ENCODE measurements around the gene GYG2.
"Not testable (repeated sequence)": the region's sequence is repeated elsewhere in the genome, so short reads cannot be mapped to it uniquely, and the experiment has no call there.

GYG2 gene

DNA sequence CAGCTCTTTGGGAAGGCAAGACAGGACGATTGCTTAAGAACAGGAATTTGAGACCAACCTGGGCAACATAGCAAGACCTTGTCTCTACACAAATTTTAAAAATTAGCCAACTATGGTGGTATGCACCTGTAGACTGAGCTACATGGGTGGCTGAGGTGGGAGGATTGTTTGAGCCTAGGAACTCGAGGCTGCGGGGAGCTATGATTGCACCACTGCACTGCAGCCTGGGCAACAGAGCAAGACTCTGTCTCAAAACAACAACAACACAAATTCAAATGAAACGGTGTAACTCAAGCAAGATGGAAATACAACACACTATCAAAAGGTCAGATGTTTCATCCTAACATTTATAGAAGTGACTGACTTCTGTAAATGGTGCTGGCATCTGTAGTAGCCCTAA is 39.8 kb upstream of the GYG2 start:
- no peak for TF ChIP-seq ZFX (IDR thresholded peaks at IDR 0.05)
- TF ChIP-seq, protein P1, sequence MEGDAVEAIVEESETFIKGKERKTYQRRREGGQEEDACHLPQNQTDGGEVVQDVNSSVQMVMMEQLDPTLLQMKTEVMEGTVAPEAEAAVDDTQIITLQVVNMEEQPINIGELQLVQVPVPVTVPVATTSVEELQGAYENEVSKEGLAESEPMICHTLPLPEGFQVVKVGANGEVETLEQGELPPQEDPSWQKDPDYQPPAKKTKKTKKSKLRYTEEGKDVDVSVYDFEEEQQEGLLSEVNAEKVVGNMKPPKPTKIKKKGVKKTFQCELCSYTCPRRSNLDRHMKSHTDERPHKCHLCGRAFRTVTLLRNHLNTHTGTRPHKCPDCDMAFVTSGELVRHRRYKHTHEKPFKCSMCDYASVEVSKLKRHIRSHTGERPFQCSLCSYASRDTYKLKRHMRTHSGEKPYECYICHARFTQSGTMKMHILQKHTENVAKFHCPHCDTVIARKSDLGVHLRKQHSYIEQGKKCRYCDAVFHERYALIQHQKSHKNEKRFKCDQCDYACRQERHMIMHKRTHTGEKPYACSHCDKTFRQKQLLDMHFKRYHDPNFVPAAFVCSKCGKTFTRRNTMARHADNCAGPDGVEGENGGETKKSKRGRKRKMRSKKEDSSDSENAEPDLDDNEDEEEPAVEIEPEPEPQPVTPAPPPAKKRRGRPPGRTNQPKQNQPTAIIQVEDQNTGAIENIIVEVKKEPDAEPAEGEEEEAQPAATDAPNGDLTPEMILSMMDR (conservative IDR thresholded peaks at IDR 0.05) = no peak

DNA sequence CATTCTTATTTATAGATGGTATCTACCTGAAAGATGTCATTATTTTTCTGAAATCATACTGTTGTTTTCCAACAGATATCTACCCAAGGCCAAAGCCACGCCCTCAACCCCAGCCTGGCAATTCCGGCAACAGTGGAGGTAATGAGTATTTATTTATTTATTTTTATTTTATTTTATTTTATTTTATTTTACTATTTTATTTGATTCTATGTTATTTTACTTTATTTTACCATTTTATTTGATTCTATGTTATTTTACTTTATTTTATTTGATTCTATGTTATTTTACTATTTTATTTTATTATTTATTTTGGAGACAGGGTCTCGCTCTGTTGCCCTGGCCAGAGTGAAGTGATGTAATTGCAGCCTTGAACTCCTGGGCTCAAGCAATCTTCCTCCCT is 39.2 kb upstream of the GYG2 start:
- TF ChIP-seq, protein P1 (conservative IDR thresholded peaks at IDR 0.05) = no peak
- TF ChIP-seq ZFX (IDR thresholded peaks at IDR 0.05) = no peak
- no peak overlapping the region for H3K27ac ChIP-seq

More for the DNA sequence above, 39.8 kb upstream of the GYG2 start:
- H3K27ac ChIP-seq = no peak overlapping the region

DNA sequence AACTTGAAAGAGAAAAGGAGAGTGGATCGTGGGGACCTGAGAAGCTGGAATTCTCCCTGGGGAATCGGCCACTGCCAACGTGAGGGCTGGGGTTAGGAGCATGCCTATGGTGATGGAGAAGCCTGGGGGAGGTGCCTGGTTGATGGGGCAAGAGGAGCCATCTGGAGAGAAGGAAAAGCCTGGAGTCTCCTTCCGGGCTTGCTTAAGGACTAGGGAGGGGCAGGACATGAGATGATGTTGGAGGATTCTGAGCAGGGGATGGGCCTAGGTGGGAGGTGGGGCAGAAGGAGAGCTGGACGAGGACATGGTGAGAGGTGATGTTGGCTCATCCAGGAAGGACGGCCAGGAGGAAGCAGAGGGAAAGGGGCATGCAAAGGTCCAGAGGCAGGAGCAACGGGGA is 35.0 kb upstream of the GYG2 start:
- H3K27ac ChIP-seq = no peak overlapping the region
- TF ChIP-seq ZFX (IDR thresholded peaks at IDR 0.05) = no peak
- TF ChIP-seq, protein P1 (conservative IDR thresholded peaks at IDR 0.05) = no peak

DNA sequence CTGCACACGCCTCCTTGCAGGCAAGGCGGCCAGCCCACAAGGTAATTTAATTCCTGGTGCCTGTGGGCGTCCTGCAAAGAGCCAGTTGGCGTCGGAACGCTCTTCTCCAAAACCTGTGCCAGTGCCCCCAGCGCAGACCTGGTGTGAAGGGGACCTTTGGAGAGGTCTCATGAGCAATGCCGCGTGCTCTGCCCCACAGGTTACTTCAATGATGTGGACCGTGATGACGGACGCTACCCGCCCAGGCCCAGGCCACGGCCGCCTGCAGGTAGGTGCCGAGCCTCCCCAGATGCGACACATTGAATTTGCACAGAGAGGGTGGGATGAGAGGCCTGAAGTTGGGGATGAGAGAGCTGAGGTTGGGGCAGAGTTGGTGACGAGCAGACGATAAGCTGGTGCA is 34.4 kb upstream of the GYG2 start:
- TF ChIP-seq, protein P1 (conservative IDR thresholded peaks at IDR 0.05) = no peak
- TF ChIP-seq ZFX (IDR thresholded peaks at IDR 0.05) = no peak
- no peak overlapping the region for H3K27ac ChIP-seq

DNA sequence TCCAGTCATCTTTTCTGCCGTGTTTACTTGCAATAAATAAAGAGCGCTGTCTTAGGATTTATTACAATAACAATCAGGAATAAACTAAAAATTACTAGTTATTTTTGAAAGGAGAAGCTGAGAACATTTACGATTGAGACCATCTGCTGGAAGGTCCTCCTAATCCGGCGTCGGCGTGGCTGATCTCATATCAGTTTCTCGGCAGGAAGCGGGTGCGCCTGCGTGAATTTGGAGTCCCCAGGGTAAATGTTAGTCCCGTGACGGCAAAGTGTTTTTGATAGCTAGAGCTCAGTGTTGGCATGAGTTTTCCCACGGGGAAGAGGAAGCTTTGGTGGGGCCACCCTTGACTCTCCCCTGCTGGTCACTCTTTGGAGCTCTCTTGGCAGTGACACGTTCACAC is 31.9 kb upstream of the GYG2 start:
- not testable (repeated sequence) for H3K27ac ChIP-seq

DNA sequence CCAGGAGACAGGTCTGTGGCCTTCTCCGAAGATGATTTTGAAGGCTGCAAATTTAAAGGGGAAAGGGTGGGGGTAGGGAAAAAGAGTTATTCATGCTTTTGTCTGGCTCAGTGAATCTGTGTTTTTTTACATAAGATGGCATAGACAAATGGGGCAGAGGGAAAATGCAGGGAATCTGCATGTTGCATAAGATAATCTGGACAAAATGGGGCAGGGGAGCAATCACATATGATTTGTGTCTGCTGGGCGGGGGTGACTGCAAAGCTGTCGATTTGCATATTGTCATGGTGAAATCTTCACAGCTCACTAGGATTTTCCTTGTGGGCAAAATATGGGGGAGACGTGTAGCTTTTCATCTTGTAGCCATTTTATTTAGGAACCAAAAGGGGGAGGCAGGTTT is 29.4 kb upstream of the GYG2 start:
- H3K27ac ChIP-seq = no peak overlapping the region
- TF ChIP-seq ZFX (IDR thresholded peaks at IDR 0.05) = no peak
- TF ChIP-seq, protein P1 (conservative IDR thresholded peaks at IDR 0.05) = no peak

DNA sequence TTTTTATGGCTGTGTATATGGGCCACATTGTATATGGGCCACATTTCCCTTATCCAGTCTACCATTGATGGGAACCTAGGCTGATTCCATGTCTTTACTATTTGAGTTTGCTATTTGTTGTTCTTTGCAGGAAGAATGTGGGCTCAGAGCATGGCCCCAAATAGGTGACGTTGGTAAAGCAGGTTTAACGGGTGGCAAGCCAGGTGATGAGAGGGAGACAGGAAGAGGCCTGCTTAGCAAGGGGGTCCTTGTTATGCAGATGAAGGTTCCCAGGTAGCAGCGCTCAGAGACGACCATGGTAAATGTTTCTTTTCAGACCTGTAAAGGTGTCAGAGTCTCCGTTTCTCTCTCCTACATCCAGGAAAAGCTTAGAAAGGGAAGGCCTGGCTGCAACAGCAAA is 28.8 kb upstream of the GYG2 start:
- H3K27ac ChIP-seq = not testable (repeated sequence)

DNA sequence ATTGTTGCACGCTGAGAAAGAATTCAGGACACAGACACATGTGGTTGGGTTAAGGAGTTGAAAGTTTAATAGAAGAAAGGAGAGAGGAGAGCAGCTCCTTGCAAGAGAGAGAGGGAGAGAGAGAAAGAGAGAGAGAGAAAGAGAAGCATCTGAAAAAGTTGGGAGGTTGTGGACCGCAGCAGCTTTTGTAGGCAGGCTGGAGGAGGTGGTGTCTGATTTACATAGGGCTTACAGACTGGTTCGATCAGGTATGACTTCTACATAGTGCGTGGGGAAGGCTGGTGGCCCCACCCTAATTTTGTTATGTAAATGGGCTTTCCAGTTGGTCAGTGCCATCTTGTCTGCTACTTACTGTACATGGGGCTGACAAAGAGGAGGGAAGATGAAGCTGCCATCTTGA is 27.5 kb upstream of the GYG2 start:
- no peak overlapping the region for H3K27ac ChIP-seq

DNA sequence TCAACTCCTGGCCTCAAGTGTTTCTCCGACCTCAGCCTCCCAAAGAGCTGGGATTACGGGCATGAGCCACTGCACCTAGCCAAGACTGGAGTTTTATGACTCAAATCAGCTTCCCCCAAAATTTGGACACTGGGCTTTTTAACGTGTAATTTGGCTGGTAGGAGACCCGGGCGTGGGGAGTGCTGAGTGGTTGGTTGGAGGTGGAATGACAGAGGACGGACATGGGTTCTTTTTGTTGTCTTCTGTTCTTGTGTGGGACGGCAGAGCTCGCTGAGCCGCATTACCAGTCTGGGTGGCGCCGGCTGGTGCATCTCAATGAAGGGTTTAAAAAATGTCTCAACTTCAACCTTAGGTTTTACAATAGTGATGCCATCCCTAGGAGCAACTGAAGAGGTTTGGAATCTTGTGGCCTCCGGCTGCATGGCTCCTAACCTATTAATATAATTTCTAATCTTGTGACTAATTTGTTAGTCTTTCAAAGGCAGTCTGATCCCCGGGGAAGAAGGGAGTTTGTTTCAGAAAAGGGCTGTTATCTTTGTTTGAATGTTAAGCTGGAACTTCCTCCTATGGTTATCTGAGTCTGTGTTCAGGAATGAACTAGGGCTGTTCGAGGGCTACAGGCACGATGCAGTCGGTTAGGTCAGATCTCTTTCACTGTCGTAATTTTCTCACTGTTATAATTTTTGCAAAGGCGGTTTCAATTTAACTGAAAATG is 26.2 kb upstream of the GYG2 start:
- H3K27ac ChIP-seq = not testable (repeated sequence)

More for the DNA sequence above, 27.5 kb upstream of the GYG2 start:
- TF ChIP-seq, protein P1 (conservative IDR thresholded peaks at IDR 0.05) = no peak
- TF ChIP-seq ZFX (IDR thresholded peaks at IDR 0.05) = no peak

DNA sequence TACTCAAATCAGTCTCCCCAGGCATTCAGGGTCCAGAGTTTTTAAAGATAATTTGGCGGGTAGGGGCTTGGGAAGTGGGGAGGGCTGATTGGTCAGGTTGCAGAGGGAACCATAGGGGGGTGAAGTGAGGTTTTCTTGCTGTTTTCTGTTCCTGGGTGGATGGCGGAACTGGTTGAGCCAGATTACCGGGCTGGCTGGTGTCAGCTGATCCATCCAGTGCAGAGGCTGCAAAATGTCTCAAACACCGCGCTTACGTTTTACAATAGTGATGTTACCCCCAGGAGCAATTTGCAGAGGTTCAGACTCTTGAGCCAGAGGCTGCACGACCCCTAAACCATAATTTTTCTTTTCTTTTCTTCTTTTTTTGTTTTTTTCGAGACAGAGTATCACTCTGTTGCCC is 25.2 kb upstream of the GYG2 start:
- not testable (repeated sequence) for H3K27ac ChIP-seq

DNA sequence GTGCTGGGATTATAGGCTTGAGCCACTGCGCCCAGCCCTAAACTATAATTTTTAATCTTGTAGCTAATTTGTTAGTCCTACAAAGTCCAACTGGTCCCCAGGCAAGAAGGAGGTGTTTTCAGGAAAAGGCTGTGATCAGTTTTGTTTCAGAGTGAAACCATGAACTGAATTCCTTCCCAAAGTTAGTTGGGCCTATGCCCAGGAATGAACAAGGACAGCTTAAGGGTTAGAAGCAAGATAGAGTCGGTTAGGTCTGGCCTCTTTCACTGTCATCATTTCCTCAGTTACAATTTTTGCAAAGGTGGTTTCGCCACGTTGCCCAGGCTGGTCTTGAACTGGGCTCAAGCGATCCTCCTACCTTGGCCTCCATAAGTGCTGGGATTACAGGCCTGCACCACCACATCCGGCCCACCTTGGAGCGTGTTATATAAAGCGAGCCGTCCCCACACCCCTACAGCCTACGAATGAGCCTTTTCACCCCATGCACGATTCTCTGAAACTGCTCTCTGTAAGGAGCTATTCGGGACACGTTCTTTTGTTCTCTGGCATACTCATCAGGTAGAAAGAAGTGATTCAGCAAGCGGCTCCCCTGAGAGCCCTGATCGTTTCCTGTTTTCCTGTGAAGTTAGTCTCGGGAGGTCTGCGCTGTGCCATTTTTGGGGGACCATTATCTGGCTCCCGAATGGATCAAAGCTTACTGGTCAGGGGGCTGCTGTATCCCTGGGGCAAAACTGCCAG is 24.5 kb upstream of the GYG2 start:
- H3K27ac ChIP-seq = not testable (repeated sequence)

DNA sequence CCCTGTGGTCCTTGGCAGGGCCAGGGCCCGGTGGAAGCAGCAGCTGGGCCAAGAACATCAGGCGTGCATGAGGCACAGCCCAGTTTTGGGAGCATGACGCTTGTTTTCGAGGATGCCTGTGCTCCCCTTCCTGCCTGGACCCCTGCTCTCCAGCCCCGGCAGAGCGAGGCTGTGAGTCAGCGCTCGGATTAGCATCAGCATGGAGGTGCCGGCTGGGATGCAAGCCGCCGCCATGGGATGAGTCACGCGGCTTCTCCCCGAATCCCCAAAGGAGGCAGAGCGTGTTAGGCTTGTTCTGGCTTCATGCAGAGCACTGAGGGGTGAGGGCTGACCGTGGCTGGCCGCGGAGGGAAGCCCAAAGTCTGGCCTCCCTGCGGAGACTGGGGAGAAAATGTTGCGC is 23.9 kb upstream of the GYG2 start:
- H3K27ac ChIP-seq = not testable (repeated sequence)

Measured in C4-2B (cell line).